Natural killer cell (primary cell): Measurements from ENCODE around the gene STUB1. TPM values are rescaled to one million over a fixed set of nuclear protein-coding genes. Genes with fewer than 3 reads are reported as not detected.
"Not testable (repeated sequence)": the region's sequence is repeated elsewhere in the genome, so short reads cannot be mapped to it uniquely, and the experiment has no call there.

Source experiments
- ATAC-seq, 3 donors: fragments of 150-1000 bp in 2 of 3; fragments of 200-7000 bp in 1 of 3; cut with Tn5 transposase; 1 replicate in 1 of 3; 2 replicates in 2 of 3; pipeline ENCODE4 v1.10.0; 2021; ENCODE audit warnings: mild to moderate bottlenecking in 2 of 3, moderate library complexity in 2 of 3
- DNase-seq, 2 donors: peaks; one replicate each; pipeline versions ENCODE4 v3.0.0 to v3.0.0-alpha.2; 2013 to 2021; ENCODE audit warnings: mixed read lengths in 1 of 2
- H3K27ac ChIP-seq: one replicate; pipeline ENCODE4 v1.5.1; 2013; ENCODE audit warnings: mild to moderate bottlenecking, low read length
- H3K27me3 ChIP-seq: one replicate; pipeline ENCODE4 v1.6.1; 2013; ENCODE audit warnings: low read length; ENCODE audit not compliant: control insufficient read depth, insufficient read depth
- H3K36me3 ChIP-seq: one replicate; pipeline ENCODE4 v1.6.1; 2013; ENCODE audit warnings: low read length; ENCODE audit not compliant: control insufficient read depth, insufficient read depth
- H3K4me1 ChIP-seq: one replicate; pipeline ENCODE4 v1.6.1; 2013; ENCODE audit warnings: low read length; ENCODE audit not compliant: control insufficient read depth, insufficient read depth
- H3K4me3 ChIP-seq: one replicate; pipeline ENCODE4 v1.5.1; 2013; ENCODE audit warnings: low read length
- H3K9me3 ChIP-seq: one replicate; pipeline ENCODE4 v1.6.1; 2013; ENCODE audit warnings: low read length; ENCODE audit not compliant: control insufficient read depth, insufficient read depth
- H3K27ac Mint-ChIP-seq, 2 donors: one replicate each; pipeline ENCODE4 v1.8.0; 2022; ENCODE audit warnings: mild to moderate bottlenecking in 2 of 2, mixed read lengths in 2 of 2, moderate library complexity in 1 of 2
- H3K27me3 Mint-ChIP-seq, 2 donors: one replicate each; pipeline ENCODE4 v1.8.0; 2022; ENCODE audit warnings: low read depth in 2 of 2, mixed read lengths in 2 of 2
- H3K36me3 Mint-ChIP-seq: one replicate; pipeline ENCODE4 v1.8.0; 2022; ENCODE audit warnings: mixed read lengths
- H3K4me1 Mint-ChIP-seq, 2 donors: one replicate each; pipeline ENCODE4 v1.8.0; 2022; ENCODE audit warnings: mixed read lengths in 2 of 2
- H3K4me3 Mint-ChIP-seq: one replicate; pipeline ENCODE4 v1.8.0; 2022; ENCODE audit warnings: mild to moderate bottlenecking, moderate library complexity, mixed read lengths
- H3K9me3 Mint-ChIP-seq, 2 donors: one replicate each; pipeline ENCODE4 v1.8.0; 2022; ENCODE audit warnings: mixed read lengths in 2 of 2
- CTCF ChIP-seq: fragments of 200-600 bp; IDR thresholded peaks from one replicate; pipeline ENCODE4 v1.8.0; 2022; ENCODE audit warnings: antibody characterized with exemption
- WGBS: methylation state at CpG from one replicate; pipeline ENCODE4 v1.1.7; 2013; ENCODE audit warnings: missing lambda C conversion rate; ENCODE audit not compliant: insufficient coverage; 5-methylcytosine and 5-hydroxymethylcytosine counted together
- intact Hi-C: fragments of 100-400 bp; cut with micrococcal nuclease; formaldehyde crosslinking; loops from one replicate; pipeline ENCODE4 v1.14.2; 2022
- total RNA-seq, 4 donors: library from RNA; stranded (reverse); fragments of 120-200 nt in 1 of 4; gene quantifications; one replicate each; pipeline versions ENCODE4 v1.2.3 to v1.2.4, GENCODE V29; 2013 to 2022

STUB1 gene
- total RNA-seq, 3 donors from 2014 or later (not counting 1 experiment from before 2014, with no cell fraction given) = 89.5 to 95.4 (median 93.5) TPM

- DNase-seq (no peak), ATAC-seq (no peak)
- H3K4me3 ChIP-seq = no peak overlapping the region
- Mint-ChIP-seq H3K27ac (no peak overlapping the region), H3K36me3 (no peaks in the 10 kb centered on the region), H3K27me3 (no peaks in the 10 kb centered on the region), H3K4me1 (peaks cover 6 to 35% of the 10 kb centered on the region in 2 donors), H3K4me3 (peak overlapping the region; percentile 31), H3K9me3 (no peaks in the 10 kb centered on the region)
- no peaks in the 10 kb centered on the region for H3K27me3 ChIP-seq
- no peaks in the 10 kb centered on the region for H3K9me3 ChIP-seq
- WGBS = 96% methylated on average over 51 of the region's 51 CpGs
- H3K36me3 ChIP-seq = peaks cover 17% of the 10 kb centered on the region
- no peak overlapping the region for H3K27ac ChIP-seq
- intact Hi-C loops = no loop called here
- peaks cover 57% of the 10 kb centered on the region for H3K4me1 ChIP-seq
- TF ChIP-seq CTCF = no peak
Measured at GRCh38 chr16:686459-687260, 6.5 kb downstream of the STUB1 start.

GRCh38 chr16:687499-687898 lies 7.3 kb downstream of the STUB1 start:
- DNase-seq (no peak), ATAC-seq (no peak)
- no peak overlapping the region for H3K4me3 Mint-ChIP-seq
- H3K36me3 Mint-ChIP-seq = no peaks in the 10 kb centered on the region
- Histone ChIP-seq H3K9me3 (no peaks in the 10 kb centered on the region), H3K36me3 (peaks cover 8% of the 10 kb centered on the region), H3K4me3 (no peak overlapping the region), H3K4me1 (peaks cover 54% of the 10 kb centered on the region), H3K27me3 (peaks cover 2% of the 10 kb centered on the region), H3K27ac (no peak overlapping the region)
- intact Hi-C loops = no loop called here
- no peaks in the 10 kb centered on the region for H3K9me3 Mint-ChIP-seq
- WGBS = 92% methylated on average over 19 of the region's 19 CpGs
- H3K27me3 Mint-ChIP-seq = peaks cover 0 to 3% of the 10 kb centered on the region in 2 donors
- no peak overlapping the region for H3K27ac Mint-ChIP-seq
- H3K4me1 Mint-ChIP-seq = peaks cover 6 to 32% of the 10 kb centered on the region in 2 donors
- TF ChIP-seq CTCF = no peak

GRCh38 chr16:689175-689897 lies 9.1 kb downstream of the STUB1 start:
- intact Hi-C loops = no loop called here
- peaks cover 42% of the 10 kb centered on the region for H3K4me1 ChIP-seq
- H3K9me3 Mint-ChIP-seq = no peaks in the 10 kb centered on the region

GRCh38 chr16:691242-691641 lies 11.0 kb downstream of the STUB1 start:
- H3K27ac ChIP-seq, ATAC-seq, H3K36me3 Mint-ChIP-seq, H3K9me3 ChIP-seq, H3K36me3 ChIP-seq, H3K9me3 Mint-ChIP-seq, DNase-seq, H3K4me3 ChIP-seq, intact Hi-C loops: not testable (repeated sequence)
- Mint-ChIP-seq H3K27me3 (peaks cover 0 to 11% of the 10 kb centered on the region in 2 donors), H3K4me3 (peak overlapping the region; percentile 53), H3K4me1 (peaks cover 10 to 22% of the 10 kb centered on the region in 2 donors), H3K27ac (peak overlapping the region in 1 of 2 donors; percentile 87)
- 93% methylated on average over 15 of the region's 16 CpGs for WGBS
- H3K27me3 ChIP-seq = peaks cover 21% of the 10 kb centered on the region
- peaks cover 42% of the 10 kb centered on the region for H3K4me1 ChIP-seq

More at GRCh38 chr16:689175-689897, 9.1 kb downstream of the STUB1 start:
- Mint-ChIP-seq H3K4me3 (peak overlapping the region; percentile 92), H3K36me3 (no peaks in the 10 kb centered on the region), H3K27ac (peak overlapping the region; percentile 83 to 87), H3K4me1 (peaks cover 6 to 24% of the 10 kb centered on the region in 2 donors), H3K27me3 (peaks cover 0 to 8% of the 10 kb centered on the region in 2 donors)
- Histone ChIP-seq H3K27ac (peak overlapping the region; percentile 67), H3K9me3 (no peaks in the 10 kb centered on the region), H3K4me3 (peak overlapping the region; percentile 56), H3K36me3 (peaks cover 4% of the 10 kb centered on the region), H3K27me3 (peaks cover 6% of the 10 kb centered on the region)
- no peak for TF ChIP-seq CTCF
- ATAC-seq (no peak), DNase-seq (no peak)
- WGBS = 87% methylated on average over 26 of the region's 26 CpGs
